Neural cell (in vitro differentiated cells): Measurements from ENCODE around the gene HCFC2. TPM values are rescaled to one million over a fixed set of nuclear protein-coding genes. Genes with fewer than 3 reads are reported as not detected.

Experiments used
- H2AFZ ChIP-seq: fragments of 200-600, 300-800 bp; sonication (generic), shearing (Covaris generic); 2 replicates; pipeline ENCODE4 v1.6.0; 2014; ENCODE audit warnings: low read depth, mild to moderate bottlenecking, antibody characterized with exemption, low read length, moderate library complexity
- H3F3A ChIP-seq: fragments of 200-600 bp; shearing (Covaris generic); 2 replicates; pipeline ENCODE4 v1.6.1; 2016; ENCODE audit warnings: mild to moderate bottlenecking, moderate library complexity, mixed read lengths, antibody characterized with exemption, low read length; ENCODE audit not compliant: insufficient read depth, poor library complexity, severe bottlenecking
- H3K27ac ChIP-seq: fragments of 200-600, 300-800 bp; sonication (generic), shearing (Covaris generic); 2 replicates; pipeline ENCODE4 v1.5.1; 2014; ENCODE audit warnings: mild to moderate bottlenecking, low read length, moderate library complexity
- H3K27me3 ChIP-seq: fragments of 300-800, 200-600 bp; sonication (generic), shearing (Covaris generic); 2 replicates; pipeline ENCODE4 v1.6.0; 2014; ENCODE audit warnings: mild to moderate bottlenecking, low read depth, low read length, moderate library complexity; ENCODE audit not compliant: insufficient read depth
- H3K36me3 ChIP-seq: fragments of 300-800, 200-600 bp; sonication (generic), shearing (Covaris generic); 2 replicates; pipeline ENCODE4 v1.5.1; 2014; ENCODE audit warnings: mild to moderate bottlenecking, antibody characterized with exemption, low read length, moderate library complexity; ENCODE audit not compliant: insufficient read depth
- H3K4me2 ChIP-seq: fragments of 300-800, 200-600 bp; sonication (generic), shearing (Covaris generic); 2 replicates; pipeline ENCODE4 v1.6.0; 2014; ENCODE audit warnings: mild to moderate bottlenecking, low read length
- H3K4me3 ChIP-seq: fragments of 300-800, 200-600 bp; sonication (generic), shearing (Covaris generic); 2 replicates; pipeline ENCODE4 v1.5.1; 2014; ENCODE audit warnings: mild to moderate bottlenecking, low read length, moderate library complexity
- H3K79me2 ChIP-seq: fragments of 200-600 bp; shearing (Covaris generic); replicated peaks from 2 replicates; pipeline ENCODE4 v1.6.0; 2014; ENCODE audit warnings: mild to moderate bottlenecking, low read length, moderate library complexity; ENCODE audit not compliant: insufficient read depth
- H3K9ac ChIP-seq: fragments of 300-800, 200-600 bp; sonication (generic), shearing (Covaris generic); 2 replicates; pipeline ENCODE4 v1.6.1; 2016; ENCODE audit warnings: mild to moderate bottlenecking, low read length, mixed read lengths
- H3K9me2 ChIP-seq: fragments of 200-600 bp; shearing (Covaris generic); 2 replicates; pipeline ENCODE4 v1.6.1; 2016; ENCODE audit warnings: mild to moderate bottlenecking, low read length, mixed read lengths; ENCODE audit not compliant: insufficient read depth
- H3K9me3 ChIP-seq: fragments of 200-600, 300-800 bp; sonication (generic), shearing (Covaris generic); 2 replicates; pipeline ENCODE4 v1.6.1; 2016; ENCODE audit warnings: mild to moderate bottlenecking, mixed run types, low read length, moderate library complexity, mixed read lengths
- H4K20me1 ChIP-seq: fragments of 200-600 bp; shearing (Covaris generic); 2 replicates; pipeline ENCODE4 v1.6.1; 2016; ENCODE audit warnings: mild to moderate bottlenecking, mixed run types; ENCODE audit not compliant: insufficient read depth
- CTCF ChIP-seq: fragments of 450-650 bp; IDR thresholded peaks from 2 replicates; pipeline ENCODE4 v1.5.1; 2014; ENCODE audit warnings: antibody characterized with exemption, mild to moderate bottlenecking, moderate library complexity; ENCODE audit not compliant: poor library complexity, severe bottlenecking
- EP300 ChIP-seq: fragments of 450-650 bp; conservative IDR thresholded peaks from 2 replicates; pipeline ENCODE4 v1.6.1; 2014; ENCODE audit warnings: antibody characterized with exemption, mild to moderate bottlenecking, moderate library complexity; ENCODE audit not compliant: poor library complexity, severe bottlenecking
- EZH2 ChIP-seq: fragments of 200-600, 300-800 bp; shearing (Covaris generic), sonication (generic); IDR thresholded peaks from 2 replicates; pipeline ENCODE4 v1.6.1; 2014; ENCODE audit warnings: antibody characterized with exemption, low read length, borderline replicate concordance, mild to moderate bottlenecking; ENCODE audit not compliant: insufficient read depth, poor library complexity, severe bottlenecking
- MXI1 ChIP-seq: fragments of 450-650 bp; conservative IDR thresholded peaks from 2 replicates; pipeline ENCODE4 v1.6.1; 2014; ENCODE audit warnings: antibody characterized with exemption, mild to moderate bottlenecking; ENCODE audit not compliant: poor library complexity, severe bottlenecking
- POLR2AphosphoS5 ChIP-seq: IDR thresholded peaks from 2 replicates; pipeline ENCODE4 v1.6.1; 2012
- RAD21 ChIP-seq: fragments of 450-650 bp; conservative IDR thresholded peaks from 2 replicates; pipeline ENCODE4 v1.6.1; 2014; ENCODE audit warnings: antibody characterized with exemption, mild to moderate bottlenecking, moderate library complexity
- REST ChIP-seq: IDR thresholded peaks from 2 replicates; pipeline ENCODE4 v1.6.1; 2012; ENCODE audit warnings: borderline replicate concordance
- SMC3 ChIP-seq: fragments of 450-650 bp; conservative IDR thresholded peaks from 2 replicates; pipeline ENCODE4 v1.6.1; 2014; ENCODE audit warnings: antibody characterized with exemption, mild to moderate bottlenecking, moderate library complexity; ENCODE audit not compliant: poor library complexity
- TAF1 ChIP-seq: IDR thresholded peaks from 2 replicates; pipeline ENCODE4 v1.6.1; 2012; ENCODE audit warnings: low read depth
- polyA plus RNA-seq: library from polyadenylated mRNA; depleted of rRNA; stranded (reverse); fragments of >200 nt; gene quantifications from 2 replicates; pipeline ENCODE4 v1.2.3, GENCODE V29; 2014

Gene HCFC2
- polyA plus RNA-seq, 1 donor from 2014 or later: 62.4 TPM

GRCh38 chr12:104134882-104135281, 70.6 kb downstream of the HCFC2 start:
- Histone ChIP-seq H4K20me1 (no peaks in the 10 kb centered on the region), H3K27ac (no peak overlapping the region), H3K9me2 (no peaks in the 10 kb centered on the region), H3K9me3 (no peaks in the 10 kb centered on the region), H3K4me3 (peak overlapping the region; percentile 83), H3K4me2 (peak overlapping the region; percentile 66), H3K36me3 (peaks cover 3% of the 10 kb centered on the region), H3K27me3 (no peaks in the 10 kb centered on the region), H3F3A (peaks cover 6% of the 10 kb centered on the region), H3K9ac (no peak overlapping the region), H2AFZ (no peak overlapping the region), H3K79me2 (peaks cover 42% of the 10 kb centered on the region)
- TF ChIP-seq TAF1 (no peak), CTCF (no peak), RAD21 (no peak), POLR2AphosphoS5 (no peak), EZH2 (no peak)

GRCh38 chr12:104136577-104136976, 72.2 kb downstream of the HCFC2 start:
- no peaks in the 10 kb centered on the region for H3K9me3 ChIP-seq
- peaks cover 27% of the 10 kb centered on the region for H3K79me2 ChIP-seq
- peak overlapping the region; percentile 83 for H3K4me3 ChIP-seq
- H2AFZ ChIP-seq: no peak overlapping the region
- H3K4me2 ChIP-seq: peak overlapping the region; percentile 66
- TF ChIP-seq REST: no peak
- TF ChIP-seq POLR2AphosphoS5: no peak
- no peak for TF ChIP-seq CTCF
- TF ChIP-seq RAD21: no peak
- no peak for TF ChIP-seq TAF1
- TF ChIP-seq EP300: no peak
- no peak for TF ChIP-seq SMC3
- no peak for TF ChIP-seq MXI1
- TF ChIP-seq EZH2: no peak
- no peaks in the 10 kb centered on the region for H3K9me2 ChIP-seq
- peak overlapping the region; percentile 96 for H3K27ac ChIP-seq
- H3F3A ChIP-seq: peaks cover 6% of the 10 kb centered on the region
- H3K9ac ChIP-seq: peak overlapping the region; percentile 93
- H4K20me1 ChIP-seq: no peaks in the 10 kb centered on the region
- H3K36me3 ChIP-seq: peaks cover 3% of the 10 kb centered on the region
- no peaks in the 10 kb centered on the region for H3K27me3 ChIP-seq
